Measurements from ENCODE around the gene EFNA5.

EFNA5 gene

GRCh38 chr5:107542428-107542827 lies 128.3 kb downstream of the EFNA5 start:
- DNase-seq: no peak

DNA sequence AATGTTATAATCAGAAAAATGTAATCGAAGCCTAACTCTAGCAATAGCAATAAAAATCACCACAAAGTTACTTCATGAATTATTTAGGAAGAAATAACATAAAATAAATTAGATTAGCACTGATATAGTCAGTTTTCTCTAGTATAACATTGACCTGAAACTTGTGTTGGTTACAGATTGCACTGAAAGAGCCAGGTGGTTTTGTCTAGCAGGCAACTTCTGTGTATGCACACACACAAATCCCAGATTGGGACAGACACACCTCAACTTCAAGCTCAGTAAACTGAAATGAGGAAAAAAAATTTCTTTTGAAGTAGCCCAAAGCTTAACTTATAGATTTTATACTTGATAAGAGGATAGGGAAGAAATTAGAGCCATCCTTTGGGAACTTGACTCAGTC lies 129.3 kb downstream of the EFNA5 start:
- DNase-seq: no peak

- DNase-seq: no peak
Measured at GRCh38 chr5:107539726-107540330, 130.9 kb downstream of the EFNA5 start.

DNA sequence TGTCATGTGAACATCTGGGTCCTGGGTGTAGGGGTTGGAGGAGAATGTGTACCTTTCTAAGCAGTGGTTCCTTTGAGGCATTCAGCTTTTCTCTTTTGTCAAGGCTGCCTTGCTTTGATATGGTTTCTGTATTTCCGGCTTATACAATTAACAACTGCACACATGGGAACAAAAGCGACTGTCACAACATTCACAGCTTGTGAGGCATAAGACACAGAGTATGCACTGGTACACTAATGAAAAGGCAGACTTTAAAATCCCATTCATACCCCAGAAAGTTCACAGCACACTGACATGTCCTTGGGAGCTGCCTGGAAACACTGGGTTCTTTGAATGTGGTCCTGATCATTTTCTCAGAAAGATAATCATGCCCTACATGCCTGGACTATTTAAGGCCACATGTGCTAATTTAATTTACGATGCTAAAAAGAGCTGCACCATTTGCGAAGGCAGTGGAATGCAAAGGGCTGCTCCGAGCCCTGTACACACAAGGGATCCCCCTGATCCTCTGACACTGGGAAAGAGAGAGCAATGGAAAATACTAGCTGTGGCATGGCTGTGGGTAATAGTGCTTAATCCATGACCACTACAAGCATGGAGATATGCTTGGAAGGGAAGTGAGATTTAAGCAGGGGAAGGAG lies 131.8 kb downstream of the EFNA5 start:
- no peak for DNase-seq

DNA sequence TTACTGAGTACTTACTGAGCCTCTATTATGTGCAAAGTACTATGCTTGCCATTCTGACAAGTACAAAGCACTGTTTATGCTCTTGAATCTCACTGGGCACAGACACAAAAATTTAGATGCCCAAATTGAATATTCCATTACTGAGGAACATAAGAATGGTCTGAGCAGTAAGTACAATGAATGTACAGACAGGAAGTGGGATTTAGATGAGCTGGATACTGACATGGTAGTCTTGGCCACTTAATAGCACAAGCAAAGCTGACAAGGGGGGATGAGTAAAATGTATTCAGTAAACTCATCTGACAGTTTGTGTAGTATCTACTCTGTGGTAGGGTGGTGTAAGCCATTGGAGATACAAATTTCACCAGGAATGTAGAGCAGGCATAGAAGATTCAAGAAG lies 132.4 kb downstream of the EFNA5 start:
- DNase-seq: no peak

DNA sequence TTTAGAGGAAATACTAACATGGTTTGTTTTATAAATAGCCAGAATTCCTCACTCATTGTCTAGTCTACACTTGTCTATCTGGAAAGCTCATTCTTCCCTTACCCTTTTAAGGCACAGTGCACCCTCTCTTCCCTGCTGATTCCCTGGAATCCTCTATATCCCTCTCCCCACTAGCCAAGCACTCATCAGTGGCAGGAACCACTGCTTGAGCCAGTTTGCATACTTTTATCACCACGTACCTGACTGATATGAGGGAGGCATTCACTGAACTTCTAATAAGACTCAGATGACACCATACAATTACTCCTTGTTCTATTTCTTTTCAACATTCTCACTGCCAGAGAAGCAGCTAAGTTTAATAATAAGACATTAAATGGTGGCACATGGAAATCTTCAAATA lies 134.9 kb downstream of the EFNA5 start:
- no peak for DNase-seq

DNA sequence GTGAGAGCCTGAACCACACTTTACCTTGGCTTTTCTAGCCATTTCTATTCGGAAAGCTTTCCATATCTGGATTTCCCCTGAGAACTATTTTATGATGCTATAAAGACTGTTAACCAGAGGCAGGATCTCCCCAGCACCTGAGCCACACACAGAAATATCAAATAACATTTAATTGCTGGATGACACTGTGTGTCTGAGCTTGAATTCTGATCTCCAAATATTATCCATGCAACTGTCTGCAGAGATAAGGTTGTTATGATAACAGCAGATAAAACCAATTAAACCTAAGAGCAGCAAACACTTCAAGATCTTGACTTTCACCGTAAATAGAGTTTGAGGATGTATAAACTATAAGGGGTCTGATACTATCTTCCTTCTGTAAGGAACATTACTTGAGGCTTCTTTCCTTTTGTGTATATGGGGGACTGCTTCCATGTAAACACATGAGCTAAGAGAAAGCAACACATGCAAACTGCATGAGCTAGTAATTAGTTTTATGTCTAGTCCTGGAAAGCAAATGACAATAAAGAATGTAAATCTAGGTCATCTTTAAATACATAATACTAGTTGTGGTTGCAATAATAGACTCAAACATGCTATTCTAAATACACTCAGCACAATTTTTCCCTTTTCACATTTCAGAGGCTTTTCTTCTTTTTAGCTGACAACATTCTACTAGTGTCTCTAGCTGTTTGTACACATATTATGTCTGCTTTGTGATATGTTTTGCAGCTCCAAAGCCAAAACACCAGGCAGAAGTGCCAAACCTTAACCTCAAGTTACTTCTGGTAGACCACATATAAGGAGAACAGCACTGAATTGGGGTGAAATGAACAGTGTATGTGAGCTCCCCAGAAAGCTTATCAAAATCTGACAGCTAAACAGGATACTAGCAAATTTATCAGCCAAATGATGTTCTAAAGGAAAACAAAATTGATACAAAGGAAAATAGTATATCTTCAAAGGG lies 136.5 kb downstream of the EFNA5 start:
- DNase-seq: no peak

GRCh38 chr5:107532916-107533315 lies 137.8 kb downstream of the EFNA5 start:
- DNase-seq: no peak

GRCh38 chr5:107532169-107532878 lies 138.4 kb downstream of the EFNA5 start:
- DNase-seq: no peak

GRCh38 chr5:107531308-107531707 lies 139.4 kb downstream of the EFNA5 start:
- DNase-seq: no peak

DNA sequence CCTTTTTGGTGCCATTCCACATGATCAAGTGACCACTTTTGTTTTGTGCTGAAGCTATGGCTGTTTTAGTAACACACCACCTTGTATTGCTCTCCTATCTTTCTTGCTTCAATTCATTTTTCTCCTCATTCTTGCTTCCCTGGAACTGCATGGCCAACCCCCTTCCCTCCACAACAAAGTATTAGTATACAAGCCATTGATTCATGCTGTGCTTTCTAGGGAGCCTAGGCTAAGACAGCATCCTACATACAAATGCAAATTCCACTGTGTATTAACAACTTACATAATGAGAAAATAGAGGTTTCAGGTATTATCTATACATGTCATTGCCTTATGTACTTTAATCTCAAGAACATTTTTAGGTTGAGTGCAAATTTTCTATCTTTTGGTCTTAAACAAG lies 141.1 kb downstream of the EFNA5 start:
- no peak for DNase-seq

DNA sequence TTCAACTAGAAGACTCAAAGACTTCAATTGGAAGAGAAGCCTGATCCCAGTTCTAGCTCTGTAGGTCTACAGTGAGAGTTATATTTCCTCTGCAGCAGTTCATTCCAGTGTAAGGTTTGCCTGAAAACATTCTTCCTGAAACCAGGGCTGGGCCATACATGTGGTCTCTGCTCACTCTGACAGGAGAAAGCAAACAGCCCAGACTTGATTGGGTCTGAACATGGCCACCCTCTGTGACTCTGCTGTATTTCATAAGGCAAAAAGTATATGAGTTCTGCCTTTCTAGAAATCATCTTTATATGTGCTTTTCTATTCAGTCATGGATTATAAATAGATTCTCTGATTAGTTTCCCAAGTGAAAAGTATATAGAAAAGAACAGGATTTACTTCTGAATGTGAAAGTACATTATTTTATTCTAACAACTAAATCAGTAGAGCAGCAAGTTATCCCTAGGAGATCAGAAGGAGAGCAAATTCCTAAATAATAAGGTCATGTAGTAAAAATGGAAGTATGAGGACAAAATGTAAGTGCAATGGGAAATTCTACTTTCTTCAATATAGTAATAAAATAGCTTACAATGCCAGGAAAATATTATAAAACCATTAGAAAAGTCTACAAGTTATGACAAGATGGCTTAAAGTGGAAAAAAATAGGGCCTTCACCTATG lies 144.3 kb downstream of the EFNA5 start:
- no peak for DNase-seq

DNA sequence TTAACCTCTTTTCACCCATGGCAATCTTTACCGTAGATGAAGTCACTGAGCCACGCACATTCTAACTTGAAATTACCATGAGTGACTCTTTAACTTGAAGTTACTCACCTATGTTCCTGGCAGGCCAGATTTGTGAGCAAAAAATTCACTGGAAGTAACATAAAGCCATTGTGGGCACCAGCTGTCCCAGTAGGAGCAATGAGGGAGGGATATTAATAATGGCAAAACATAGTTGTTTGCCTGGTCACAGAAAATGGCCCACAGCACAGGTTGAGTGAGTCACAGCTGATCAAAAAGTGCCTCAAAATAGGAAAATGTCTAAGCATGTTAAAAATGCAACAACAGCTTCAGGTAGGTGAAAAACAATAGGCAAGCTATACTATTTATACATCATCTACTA lies 146.6 kb downstream of the EFNA5 start:
- DNase-seq: no peak

GRCh38 chr5:107523029-107523680 lies 147.6 kb downstream of the EFNA5 start:
- no peak for DNase-seq

DNA sequence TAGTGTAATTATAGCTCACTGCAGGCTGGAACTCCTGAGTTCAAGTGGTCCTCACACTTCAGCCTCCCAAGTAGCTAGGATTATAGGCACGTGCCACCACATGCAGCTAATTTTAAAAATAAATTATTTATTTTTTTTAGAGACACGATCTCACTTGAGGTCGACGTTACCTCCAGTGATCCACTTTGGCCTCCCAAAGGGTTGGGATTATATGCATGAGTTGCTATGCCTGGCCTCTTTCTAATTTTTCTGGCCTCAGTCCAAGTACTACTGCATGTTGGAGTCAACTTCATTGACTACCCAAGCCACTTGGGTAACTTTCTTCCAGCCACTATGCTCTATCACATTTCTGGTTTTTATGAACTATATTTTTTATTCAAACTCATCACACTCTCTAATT lies 148.3 kb downstream of the EFNA5 start:
- no peak for DNase-seq

- no peak for DNase-seq
Measured at GRCh38 chr5:107519900-107520354, 150.8 kb downstream of the EFNA5 start.

GRCh38 chr5:107518616-107519015 lies 152.1 kb downstream of the EFNA5 start:
- DNase-seq: no peak

- DNase-seq: no peak
Measured at GRCh38 chr5:107518190-107518589, 152.5 kb downstream of the EFNA5 start.

DNA sequence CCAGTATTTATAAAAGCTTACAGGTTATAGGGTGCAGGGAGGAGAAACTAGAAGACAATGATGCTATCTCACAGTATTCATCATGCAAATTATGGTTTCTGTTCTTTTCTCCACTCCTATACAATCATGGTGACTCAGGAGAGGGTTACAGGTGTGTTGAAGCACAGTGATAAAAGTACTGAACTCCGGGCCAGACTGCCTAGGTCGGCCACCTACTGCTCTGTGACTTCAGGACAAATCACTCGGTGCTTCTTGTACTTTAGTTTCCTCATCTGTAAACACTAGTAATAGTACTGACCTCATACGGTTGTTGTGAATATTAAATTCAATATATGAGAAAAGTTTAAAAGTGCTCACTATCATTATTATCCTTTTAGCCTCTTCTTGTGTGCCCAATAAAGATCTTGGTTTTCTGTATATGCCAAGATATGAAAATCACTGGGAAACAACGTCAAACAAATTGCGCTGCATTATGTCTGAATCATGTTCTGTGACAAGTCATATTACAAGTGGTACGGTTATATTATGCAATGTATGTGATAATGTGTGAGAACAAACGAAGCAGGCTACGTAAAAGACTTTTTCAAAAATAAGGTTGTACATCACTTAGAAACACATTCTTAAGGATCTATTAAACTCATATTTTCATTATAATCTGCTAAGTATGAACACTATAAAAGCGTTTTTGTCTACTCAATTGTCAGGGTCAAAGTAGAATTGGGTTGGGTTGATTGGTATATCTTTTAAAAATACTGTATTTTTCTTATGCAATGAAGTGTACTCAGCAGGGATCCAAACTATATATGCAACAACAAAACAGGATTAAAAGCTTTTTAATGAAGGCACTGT lies 153.3 kb downstream of the EFNA5 start:
- DNase-seq: no peak

GRCh38 chr5:107516452-107517184 lies 154.1 kb downstream of the EFNA5 start:
- no peak for DNase-seq

All from activated CD4-positive, alpha-beta T cell treated with anti-CD3 and anti-CD28 coated beads for 1 hour (primary cell).